SK-N-SH (cell line): ENCODE measurements around the gene MGA. TPM values are rescaled to one million over a fixed set of nuclear protein-coding genes. Genes with fewer than 3 reads are reported as not detected.

Experiments
- CTCF ChIA-PET: fragments of 300-600, 350-600 bp; formaldehyde crosslinking; extraction: SDS; loops from one replicate; lab custom pipeline; 2021; lab: Yijun Ruan, JAX
- POLR2A ChIA-PET: fragments of 350-600 bp; sonication (Branson Sonifier 250); formaldehyde crosslinking; extraction: SDS; loops from one replicate; lab custom pipeline; 2020; ENCODE audit warnings: antibody characterized with exemption, inconsistent platforms; lab: Yijun Ruan, JAX
- DNase-seq: peaks from one replicate; pipeline ENCODE4 v3.0.0; 2012
- H2AFZ ChIP-seq: fragments of 200-600 bp; sonication (generic); 2 replicates; pipeline ENCODE4 v1.8.1; 2016; ENCODE audit warnings: antibody characterized with exemption, mild to moderate bottlenecking, low read depth
- H3F3A ChIP-seq: fragments of 200-600 bp; sonication (generic); replicated peaks from 2 replicates; pipeline ENCODE3; 2016; ENCODE audit warnings: antibody characterized with exemption, mild to moderate bottlenecking; ENCODE audit not compliant: insufficient read depth
- H3K27ac ChIP-seq, 2 experiments: fragments of 200-500 bp in 1 of 2; fragments of 200-600 bp in 1 of 2; sonication (Bioruptor generic) in 1 of 2; sonication (generic), shearing (Covaris generic) in 1 of 2; 2 replicates each; pipeline versions ENCODE4 v1.5.1 to v1.6.1; 2014 to 2016; ENCODE audit warnings: low read depth in 2 of 2, inconsistent platforms in 1 of 2, low read length in 1 of 2, mild to moderate bottlenecking in 1 of 2, mixed read lengths in 1 of 2
- H3K27me3 ChIP-seq: fragments of 200-600 bp; sonication (generic), shearing (Covaris generic); 2 replicates; pipeline ENCODE4 v1.6.1; 2016; ENCODE audit warnings: mixed run types; ENCODE audit not compliant: insufficient read depth
- H3K36me3 ChIP-seq, 2 experiments: fragments of 200-500 bp in 1 of 2; fragments of 200-600 bp in 1 of 2; sonication (Bioruptor generic) in 1 of 2; sonication (generic) in 1 of 2; replicated peaks in 1 of 2; 2 replicates each; pipeline versions ENCODE3 to v1.5.1; 2014 to 2016; ENCODE audit warnings: low read length in 1 of 2, mild to moderate bottlenecking in 1 of 2; ENCODE audit not compliant: insufficient read depth in 2 of 2, control insufficient read depth in 1 of 2
- H3K4me1 ChIP-seq, 2 experiments: fragments of 200-500 bp in 1 of 2; fragments of 200-600 bp in 1 of 2; sonication (Bioruptor generic) in 1 of 2; sonication (generic), shearing (Covaris generic) in 1 of 2; 2 replicates each; pipeline versions ENCODE4 v1.5.1 to v1.6.1; 2014 to 2016; ENCODE audit warnings: low read depth in 1 of 2, low read length in 1 of 2, mixed run types in 1 of 2; ENCODE audit not compliant: insufficient read depth in 2 of 2, control insufficient read depth in 1 of 2
- H3K4me2 ChIP-seq: fragments of 200-600 bp; sonication (generic), shearing (Covaris generic); 2 replicates; pipeline ENCODE4 v1.6.1; 2017; ENCODE audit warnings: mixed run types
- H3K4me3 ChIP-seq, 2 experiments: fragments of 200-500 bp in 1 of 2; fragments of 200-600 bp in 1 of 2; sonication (Bioruptor generic) in 1 of 2; sonication (generic), shearing (Covaris generic) in 1 of 2; 2 replicates each; pipeline versions ENCODE4 v1.5.1 to v1.8.1; 2014 to 2016; ENCODE audit warnings: low read depth in 2 of 2, inconsistent platforms in 1 of 2, low read length in 1 of 2, mild to moderate bottlenecking in 1 of 2, mixed read lengths in 1 of 2, moderate library complexity in 1 of 2
- H3K79me2 ChIP-seq: fragments of 200-600 bp; sonication (generic); 2 replicates; pipeline ENCODE4 v1.8.1; 2017; ENCODE audit warnings: mild to moderate bottlenecking; ENCODE audit not compliant: insufficient read depth
- H3K9ac ChIP-seq: fragments of 200-600 bp; sonication (generic); 2 replicates; pipeline ENCODE4 v1.6.1; 2017; ENCODE audit warnings: mixed run types
- H3K9me2 ChIP-seq: fragments of 200-600 bp; sonication (generic); 2 replicates; pipeline ENCODE4 v1.6.1; 2017; ENCODE audit warnings: mixed run types
- H3K9me3 ChIP-seq: fragments of 200-600 bp; sonication (generic); 2 replicates; pipeline ENCODE4 v1.6.1; 2017; ENCODE audit warnings: mixed run types, mild to moderate bottlenecking, moderate library complexity
- H4K20me1 ChIP-seq: fragments of 200-600 bp; sonication (generic); 2 replicates; pipeline ENCODE4 v1.6.1; 2017; ENCODE audit warnings: mild to moderate bottlenecking, mixed run types; ENCODE audit not compliant: insufficient read depth
- IRF3 ChIP-seq: fragments of 150-350 bp; IDR thresholded peaks from 2 replicates; pipeline ENCODE4 v1.6.1; 2016; ENCODE audit warnings: mild to moderate bottlenecking, low read depth, low read length
- MAX ChIP-seq: IDR thresholded peaks from 2 replicates; pipeline ENCODE4 v1.4.0; 2012; ENCODE audit warnings: low read depth
- MEF2A ChIP-seq: IDR thresholded peaks from 2 replicates; pipeline ENCODE4 v1.4.0; 2012; ENCODE audit warnings: low read depth, borderline replicate concordance
- PBX3 ChIP-seq: IDR thresholded peaks from 2 replicates; pipeline ENCODE4; 2012
- POLR2AphosphoS5 ChIP-seq: IDR thresholded peaks from 2 replicates; pipeline ENCODE4 v1.6.1; 2012; ENCODE audit warnings: low read depth, low read length
- RCOR1 ChIP-seq: fragments of 150-350 bp; IDR thresholded peaks from 2 replicates; pipeline ENCODE4 v1.6.1; 2017; ENCODE audit warnings: antibody characterized with exemption, low read length
- RXRA ChIP-seq: IDR thresholded peaks from 2 replicates; pipeline ENCODE4 v1.4.0; 2012; ENCODE audit warnings: low read depth, mild to moderate bottlenecking, borderline replicate concordance
- SIN3A ChIP-seq: IDR thresholded peaks from 2 replicates; pipeline ENCODE4 v1.6.1; 2012; ENCODE audit warnings: low read depth, mild to moderate bottlenecking, low read length, moderate library complexity, borderline replicate concordance
- TCF12 ChIP-seq: IDR thresholded peaks from 2 replicates; pipeline ENCODE4 v1.4.0; 2012
- WGBS: methylation state at CpG from one replicate; pipeline ENCODE4 v1.1.6; 2017; ENCODE audit warnings: low lambda C conversion rate; 5-methylcytosine and 5-hydroxymethylcytosine counted together
- polyA plus RNA-seq, 3 experiments: library from polyadenylated mRNA; depleted of rRNA; stranded (reverse); fragments of >200 nt; gene quantifications; 2 replicates each; pipeline ENCODE4 v1.2.3, GENCODE V29; 2012

MGA gene
- polyA plus RNA-seq, 1 of the 3 experiments (the other 2 are of a cell fraction), result 2.3 TPM

DNA sequence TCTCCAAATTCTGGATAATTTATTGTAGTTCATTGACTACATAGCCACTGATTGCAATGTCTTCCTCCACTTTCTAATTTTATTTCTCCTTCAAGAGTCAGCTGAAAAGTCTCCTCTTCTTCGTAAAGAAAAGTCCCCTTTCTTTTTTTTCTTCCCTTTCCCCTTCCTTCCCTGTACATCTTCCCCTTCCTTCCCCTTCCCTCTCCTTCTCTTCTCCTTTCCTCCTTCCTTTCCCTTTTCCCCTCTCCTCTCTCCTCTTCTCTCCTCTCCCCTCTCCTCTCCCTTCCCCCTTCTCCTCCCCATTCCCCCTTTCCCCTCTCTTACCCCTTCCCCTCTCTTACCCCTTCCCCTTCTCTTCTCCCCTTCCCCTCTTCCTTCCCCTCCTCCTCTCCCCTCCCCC, 8.8 kb upstream of the MGA start (continued):
- no peak for TF ChIP-seq IRF3

GRCh38 chr15:41653760-41654159, 6.4 kb upstream of the MGA start:
- no peak for DNase-seq
- Histone ChIP-seq H3K4me1 (no peaks in the 10 kb centered on the region), H3K9me2 (no peaks in the 10 kb centered on the region), H3K4me3 (no peak overlapping the region), H3K27me3 (no peaks in the 10 kb centered on the region), H3K4me2 (no peak overlapping the region), H3K9me3 (no peaks in the 10 kb centered on the region), H3K9ac (no peak overlapping the region), H4K20me1 (no peaks in the 10 kb centered on the region), H3K36me3 (no peaks in the 10 kb centered on the region), H3K79me2 (no peaks in the 10 kb centered on the region), H2AFZ (no peak overlapping the region), H3K27ac (no peak overlapping the region), H3F3A (peaks cover 4% of the 10 kb centered on the region)
- CTCF ChIA-PET, result interaction anchor here (1.0 kb wide), 1 partner anchor 96 kb away, joined by 4 read pairs; no protein-coding TSS in a partner anchor
- POLR2A ChIA-PET, result no interaction called here
- WGBS, result 90% methylated on average over 3 of the region's 3 CpGs
- TF ChIP-seq MAX (no peak), RXRA (no peak), TCF12 (no peak), IRF3 (no peak), RCOR1 (no peak), PBX3 (no peak)

DNA sequence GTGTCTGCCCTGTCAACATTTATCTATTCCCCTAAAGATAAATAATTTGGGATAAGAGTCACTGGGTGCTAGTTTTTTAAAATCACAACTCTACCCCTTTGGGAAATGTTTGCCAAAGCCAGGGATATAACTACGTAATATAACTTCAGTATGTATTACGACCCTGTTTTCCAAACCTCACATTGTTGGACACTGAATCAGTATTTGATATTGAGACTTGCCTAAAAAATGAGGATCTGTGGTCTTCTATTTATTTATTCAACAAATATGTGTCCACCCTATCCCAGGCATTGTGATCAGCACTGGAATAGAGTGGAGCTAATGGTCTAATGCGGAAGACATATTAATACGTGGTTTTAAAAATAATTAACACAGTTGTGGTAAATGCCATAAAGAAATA, 4.5 kb upstream of the MGA start:
- Histone ChIP-seq H3K79me2 (peaks cover 1% of the 10 kb centered on the region; the same call in 1 of the 2 replicates), H3K27ac (no peak overlapping the region), H3F3A (peaks cover 14% of the 10 kb centered on the region), H2AFZ (no peak overlapping the region), H3K36me3 (no peaks in the 10 kb centered on the region), H3K9ac (no peak overlapping the region), H4K20me1 (no peaks in the 10 kb centered on the region), H3K27me3 (no peaks in the 10 kb centered on the region), H3K4me2 (no peak overlapping the region), H3K9me2 (no peaks in the 10 kb centered on the region), H3K4me3 (no peak overlapping the region), H3K9me3 (no peaks in the 10 kb centered on the region), H3K4me1 (peaks cover 4 to 6% of the 10 kb centered on the region in 2 experiments; a peak in 2 of 4 replicates)
- 93% methylated on average over 4 of the region's 4 CpGs for WGBS
- ChIA-PET POLR2A (no interaction called here), CTCF (interaction anchor here (1.3 kb wide), 1 partner anchor 52 kb away, joined by 4 read pairs; no protein-coding TSS in a partner anchor)
- DNase-seq, result no peak
- TF ChIP-seq SIN3A (no peak), POLR2AphosphoS5 (no peak), MEF2A (no peak)
